GM23338 (cell line): ENCODE data around the gene PBX3. TPM values are rescaled to one million over a fixed set of nuclear protein-coding genes. Genes with fewer than 3 reads are reported as not detected.

ENCODE experiments used
- ATAC-seq: fragments of 200-7000 bp; cut with Tn5 transposase; 3 replicates; pipeline ENCODE4 v1.9.1; 2020
- DNase-seq: peaks from one replicate; pipeline ENCODE4 v3.0.0-alpha.2; 2015; ENCODE audit warnings: low spot score
- H2AFZ ChIP-seq: fragments of 200-600 bp; sonication (generic); 2 replicates; pipeline ENCODE4 v1.8.0; 2016; ENCODE audit warnings: antibody characterized with exemption, mild to moderate bottlenecking, moderate library complexity
- H3F3A ChIP-seq: fragments of 200-600 bp; sonication (generic); replicated peaks from 2 replicates; pipeline ENCODE4 v1.8.0; 2017; ENCODE audit warnings: antibody characterized with exemption, mixed run types, low read depth
- H3K27ac ChIP-seq: fragments of 200-600 bp; sonication (generic); 2 replicates; pipeline ENCODE4 v1.6.1; 2016; ENCODE audit warnings: low read depth
- H3K27me3 ChIP-seq: fragments of 200-600 bp; sonication (generic); 2 replicates; pipeline ENCODE4 v1.8.0; 2016; ENCODE audit warnings: mild to moderate bottlenecking, mixed run types, moderate library complexity; ENCODE audit not compliant: insufficient read depth
- H3K36me3 ChIP-seq: fragments of 200-600 bp; sonication (generic); 2 replicates; pipeline ENCODE4 v1.8.0; 2016; ENCODE audit warnings: mild to moderate bottlenecking; ENCODE audit not compliant: insufficient read depth
- H3K4me1 ChIP-seq: fragments of 200-600 bp; sonication (generic); 2 replicates; pipeline ENCODE4 v1.8.0; 2016; ENCODE audit warnings: mild to moderate bottlenecking, moderate library complexity; ENCODE audit not compliant: insufficient read depth
- H3K4me2 ChIP-seq: fragments of 200-600 bp; sonication (generic); 2 replicates; pipeline ENCODE4 v1.7.1; 2017; ENCODE audit warnings: mixed run types
- H3K4me3 ChIP-seq: fragments of 200-600 bp; sonication (generic); 2 replicates; pipeline ENCODE4 v1.6.1; 2016; ENCODE audit warnings: mixed run types
- H3K79me2 ChIP-seq: fragments of 200-600 bp; sonication (generic); replicated peaks from 2 replicates; pipeline ENCODE4 v1.8.0; 2017; ENCODE audit warnings: mild to moderate bottlenecking; ENCODE audit not compliant: insufficient read depth
- H3K9me2 ChIP-seq: fragments of 200-600 bp; sonication (generic); 2 replicates; pipeline ENCODE4 v1.8.0; 2017; ENCODE audit not compliant: insufficient read depth
- H4K20me1 ChIP-seq: fragments of 200-600 bp; sonication (generic); replicated peaks from 2 replicates; pipeline ENCODE4 v1.8.0; 2017; ENCODE audit warnings: mild to moderate bottlenecking; ENCODE audit not compliant: insufficient read depth
- H3K27ac Mint-ChIP-seq: 2 replicates; pipeline ENCODE4 v1.8.0; 2020; ENCODE audit warnings: inconsistent platforms, mild to moderate bottlenecking, moderate library complexity, mixed read lengths
- H3K27me3 Mint-ChIP-seq: 3 replicates; pipeline ENCODE4 v1.8.0; 2022; ENCODE audit warnings: low read depth, mild to moderate bottlenecking, moderate library complexity, mixed read lengths, inconsistent platforms; ENCODE audit not compliant: insufficient read depth, poor library complexity
- H3K36me3 Mint-ChIP-seq: 3 replicates; pipeline ENCODE4 v1.8.0; 2021; ENCODE audit warnings: low read depth, mild to moderate bottlenecking, inconsistent platforms, moderate library complexity, mixed read lengths
- H3K4me1 Mint-ChIP-seq: 3 replicates; pipeline ENCODE4 v1.8.0; 2020; ENCODE audit warnings: mild to moderate bottlenecking, inconsistent platforms, mixed read lengths
- H3K4me3 Mint-ChIP-seq: 3 replicates; pipeline ENCODE4 v1.8.0; 2021; ENCODE audit warnings: moderate library complexity, mild to moderate bottlenecking, inconsistent platforms, mixed read lengths
- H3K9me3 Mint-ChIP-seq: 3 replicates; pipeline ENCODE4 v1.8.0; 2020; ENCODE audit warnings: moderate library complexity, mild to moderate bottlenecking, inconsistent platforms, mixed read lengths
- CREB1 ChIP-seq: fragments of 250-450 bp; sonication (Bioruptor Pico); IDR thresholded peaks from 2 replicates; pipeline ENCODE4 v1.5.0; 2020; ENCODE audit warnings: low read depth, mild to moderate bottlenecking, moderate library complexity
- CTCF ChIP-seq, 2 experiments: fragments of 200-600 bp in 1 of 2; sonication (generic) in 1 of 2; conservative IDR thresholded peaks; 2 replicates each; pipeline versions ENCODE4 v1.5.1 to v1.6.1; 2016 to 2017; ENCODE audit warnings: antibody characterized with exemption in 2 of 2, low read depth in 2 of 2, mild to moderate bottlenecking in 2 of 2, moderate library complexity in 1 of 2
- ETS1 ChIP-seq: IDR thresholded peaks from 2 replicates; pipeline ENCODE4 v1.6.1; 2016; ENCODE audit warnings: antibody characterized with exemption
- EZH2 ChIP-seq: fragments of 200-600 bp; sonication (generic); IDR thresholded peaks from one replicate; pipeline ENCODE4 v1.8.0; 2017; ENCODE audit warnings: antibody characterized with exemption, mild to moderate bottlenecking, low read depth; ENCODE audit not compliant: unreplicated experiment
- EZH2phosphoT487 ChIP-seq: fragments of 200-600 bp; sonication (generic); IDR thresholded peaks from one replicate; pipeline ENCODE4 v1.8.1; 2018; ENCODE audit warnings: antibody characterized with exemption; ENCODE audit not compliant: unreplicated experiment
- JUNB ChIP-seq: IDR thresholded peaks from one replicate; pipeline ENCODE4 v1.6.1; 2016; ENCODE audit warnings: antibody characterized with exemption; ENCODE audit not compliant: unreplicated experiment
- NANOG ChIP-seq: IDR thresholded peaks from 2 replicates; pipeline ENCODE4 v1.6.1; 2016; ENCODE audit warnings: antibody characterized with exemption, borderline replicate concordance
- POLR2AphosphoS5 ChIP-seq: IDR thresholded peaks from 2 replicates; pipeline ENCODE4 v1.6.1; 2016; ENCODE audit warnings: antibody characterized with exemption, low read depth
- REST ChIP-seq: IDR thresholded peaks from one replicate; pipeline ENCODE4 v1.6.1; 2018; ENCODE audit warnings: antibody characterized with exemption; ENCODE audit not compliant: unreplicated experiment
- STAT1 ChIP-seq: IDR thresholded peaks from one replicate; pipeline ENCODE4 v1.6.1; 2016; ENCODE audit warnings: antibody characterized with exemption; ENCODE audit not compliant: unreplicated experiment
- ZNF114 ChIP-seq: fragments of 250-450 bp; sonication (Bioruptor Pico); IDR thresholded peaks from 2 replicates; pipeline ENCODE4 v1.5.0; 2020; ENCODE audit warnings: mild to moderate bottlenecking, moderate library complexity
- ZNF331 ChIP-seq: fragments of 250-450 bp; sonication (Bioruptor Pico); IDR thresholded peaks from 2 replicates; pipeline ENCODE4 v1.5.0; 2020; ENCODE audit warnings: low read depth, mild to moderate bottlenecking, moderate library complexity
- ZNF462 ChIP-seq: fragments of 250-450 bp; sonication (Bioruptor Pico); IDR thresholded peaks from 2 replicates; pipeline ENCODE4 v1.5.0; 2020; ENCODE audit warnings: mild to moderate bottlenecking, moderate library complexity
- polyA plus RNA-seq: library from polyadenylated mRNA; unstranded; fragments of >200 nt; fragmentation: Nextera tagmentation; extraction: Ambion mirVana; gene quantifications from 2 replicates; pipeline ENCODE4 v1.2.1, GENCODE V29; 2016
- total RNA-seq: library from RNA; depleted of rRNA; stranded (reverse); fragments of >200 nt; shearing (Covaris generic); gene quantifications from 2 replicates; pipeline ENCODE4 v1.2.3, GENCODE V29; 2014

PBX3 gene
- total and polyA plus RNA-seq, 2 experiments from 2014 or later, result 28.9 to 50.5 TPM

DNA sequence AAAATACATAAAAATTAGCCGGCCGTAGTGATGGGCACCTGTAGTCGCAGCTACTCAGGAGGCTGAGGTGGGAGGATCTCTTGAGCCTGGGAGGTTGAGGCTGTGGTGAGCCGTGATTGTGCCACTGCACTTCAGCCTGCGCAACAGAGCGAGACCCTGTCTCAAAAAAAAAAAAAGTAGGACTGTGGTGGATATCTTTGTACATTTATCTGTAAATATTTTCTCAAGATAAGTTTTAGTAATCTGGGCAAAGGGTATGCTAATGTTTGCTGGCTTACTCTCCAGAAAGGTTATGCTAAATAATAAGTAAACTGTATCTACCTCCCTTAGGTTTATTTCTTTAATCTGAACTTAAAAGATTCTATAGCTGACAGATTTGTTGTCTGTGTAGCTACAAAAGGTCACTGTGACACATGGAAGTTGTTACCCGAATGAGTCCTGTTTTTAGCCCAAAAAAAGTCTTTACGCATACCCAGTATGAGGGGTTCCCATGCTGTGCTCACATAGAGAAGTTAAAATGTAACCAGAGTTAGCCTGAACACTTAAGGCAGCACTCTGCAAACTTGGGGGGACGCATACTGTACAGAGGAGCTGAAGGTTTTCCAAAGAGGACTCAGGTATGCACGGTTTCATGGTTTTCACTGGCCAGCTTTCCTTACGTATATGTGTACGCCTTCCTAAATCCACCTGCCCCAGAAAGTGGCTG lies 206.3 kb downstream of the PBX3 start:
- H3F3A ChIP-seq, result no peaks in the 10 kb centered on the region
- ATAC-seq (no peak), DNase-seq (no peak)
- H3K27ac ChIP-seq, result no peak overlapping the region
- no peak overlapping the region for H2AFZ ChIP-seq
- Mint-ChIP-seq H3K27me3 (peaks cover 2% of the 10 kb centered on the region), H3K9me3 (no peaks in the 10 kb centered on the region), H3K4me3 (no peak overlapping the region), H3K27ac (peak overlapping the region; percentile 57), H3K4me1 (peaks cover 60% of the 10 kb centered on the region), H3K36me3 (peaks cover 4% of the 10 kb centered on the region; the same call in 1 of the 3 replicates)
- peaks cover 36% of the 10 kb centered on the region for H3K4me1 ChIP-seq
- no peaks in the 10 kb centered on the region for H4K20me1 ChIP-seq
- H3K4me2 ChIP-seq, result no peak overlapping the region
- no peaks in the 10 kb centered on the region for H3K79me2 ChIP-seq
- TF ChIP-seq EZH2 (no peak), ZNF114 (no peak), EZH2phosphoT487 (no peak), ZNF462 (CRISPR knock-in tag) (no peak), POLR2AphosphoS5 (no peak), ETS1 (no peak), ZNF331 (CRISPR knock-in tag) (no peak), CREB1 (CRISPR knock-in tag) (no peak), STAT1 (no peak), JUNB (no peak), NANOG (no peak), REST (no peak), CTCF (conservative IDR thresholded peaks at IDR 0.05; ENCODE audit: low read depth in 2 of 2) (no peak)
- no peak overlapping the region for H3K4me3 ChIP-seq
- no peaks in the 10 kb centered on the region for H3K36me3 ChIP-seq
- no peaks in the 10 kb centered on the region for H3K27me3 ChIP-seq
- peaks cover 6% of the 10 kb centered on the region; the same call in 1 of the 2 replicates for H3K9me2 ChIP-seq
